WI38 (cell line): ENCODE results near the gene CFAP45.
A peak's percentile ranks its signal among the peaks of the same experiment; 100 is the strongest.

Source experiments
- H3K4me3 ChIP-seq: 2 replicates; pipeline ENCODE4 v1.5.1; 2011; ENCODE audit warnings: low read depth, mild to moderate bottlenecking, control low read depth, low read length
- CTCF ChIP-seq: IDR thresholded peaks from 2 replicates; pipeline ENCODE4 v1.5.1; 2012; ENCODE audit warnings: low read depth, mild to moderate bottlenecking, control low read depth, low read length

The CFAP45 gene

GRCh38 chr1:159930216-159930615 lies 30.3 kb upstream of the CFAP45 start:
- H3K4me3 ChIP-seq = no peak overlapping the region
- no peak for TF ChIP-seq CTCF

- no peak for TF ChIP-seq CTCF
- no peak overlapping the region for H3K4me3 ChIP-seq
Measured at GRCh38 chr1:159929155-159930051, 29.4 kb upstream of the CFAP45 start.

GRCh38 chr1:159928491-159929050 lies 28.6 kb upstream of the CFAP45 start:
- TF ChIP-seq CTCF = no peak
- no peak overlapping the region for H3K4me3 ChIP-seq

DNA sequence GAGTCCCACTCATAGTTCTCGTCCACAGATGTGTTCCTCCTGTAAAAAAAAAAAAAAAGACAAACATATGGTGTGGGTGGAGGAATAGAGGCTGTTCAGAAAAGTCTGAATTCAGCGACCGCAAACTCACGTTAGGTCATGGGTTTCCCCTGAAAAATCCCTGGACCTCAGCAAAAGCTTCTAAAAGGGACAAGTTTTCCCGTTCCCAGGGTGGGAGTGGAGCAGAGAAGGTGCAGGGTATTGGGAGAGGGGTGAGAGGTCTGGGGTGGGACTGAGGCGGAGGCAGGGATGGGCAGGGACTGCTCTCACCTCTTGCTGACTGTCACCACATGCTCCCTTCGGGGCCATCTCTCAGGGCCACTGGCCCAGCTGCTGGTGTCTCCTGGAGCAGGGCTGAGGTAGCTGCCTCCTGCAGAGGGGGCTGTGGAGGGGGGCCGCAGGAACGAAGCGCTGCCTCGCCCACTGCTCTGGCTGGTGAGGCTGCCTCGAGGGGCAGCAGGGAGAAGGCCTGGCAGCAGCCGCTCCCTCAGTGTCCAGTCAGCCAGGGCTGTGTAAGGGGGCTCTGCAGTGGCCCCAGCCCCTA lies 28.0 kb upstream of the CFAP45 start:
- no peak for TF ChIP-seq CTCF
- no peak overlapping the region for H3K4me3 ChIP-seq

- TF ChIP-seq CTCF = no peak
- no peak overlapping the region for H3K4me3 ChIP-seq
Measured at GRCh38 chr1:159927211-159927848, 27.4 kb upstream of the CFAP45 start.

DNA sequence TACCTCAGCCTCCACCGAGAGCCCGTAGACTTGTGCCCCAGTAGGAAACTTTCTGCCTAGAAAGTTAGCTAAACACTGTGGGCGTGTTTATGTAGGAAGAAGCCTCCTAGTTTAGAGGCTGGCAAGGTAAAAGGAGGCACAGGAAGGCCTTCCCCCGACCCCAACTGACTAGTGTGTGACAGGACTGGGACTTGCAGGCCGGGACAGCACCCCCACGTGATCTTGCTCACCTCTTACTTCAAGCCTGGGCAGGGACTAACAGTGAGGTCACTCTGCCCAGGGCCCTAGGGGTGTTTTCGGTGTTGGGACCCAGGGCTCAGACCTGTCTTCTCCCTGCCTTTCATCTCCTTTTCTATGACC lies 25.7 kb upstream of the CFAP45 start:
- no peak for TF ChIP-seq CTCF

More for the DNA sequence above, 25.7 kb upstream of the CFAP45 start:
- peak overlapping the region; percentile 98 for H3K4me3 ChIP-seq
